Loucy (cell line): ENCODE data around the gene ZNF283.

Source experiments
- CTCF ChIP-seq: fragments of 200-600 bp; sonication (generic); conservative IDR thresholded peaks from 2 replicates; pipeline ENCODE4 v1.5.1; 2014; ENCODE audit warnings: mild to moderate bottlenecking, antibody characterized with exemption, low read length
- EZH2phosphoT487 ChIP-seq: fragments of 200-600 bp; IDR thresholded peaks from 2 replicates; pipeline ENCODE4 v1.6.1; 2018; ENCODE audit warnings: antibody characterized with exemption, mild to moderate bottlenecking, moderate library complexity, borderline replicate concordance

GRCh38 chr19:43826787-43827754 lies at the start of gene ZNF283:
- TF ChIP-seq EZH2phosphoT487 (no peak), CTCF (no peak)
